GM23248 (cell line): ENCODE measurements around the gene S100A16. TPM values are rescaled to one million over a fixed set of nuclear protein-coding genes. Genes with fewer than 3 reads are reported as not detected.
A peak's percentile ranks its signal among the peaks of the same experiment; 100 is the strongest.

Experiments used
- DNase-seq: peaks from one replicate; pipeline ENCODE4 v3.0.0-alpha.2; 2015
- H2AFZ ChIP-seq: fragments of 200-600 bp; sonication (generic); 2 replicates; pipeline ENCODE4 v1.6.1; 2016; ENCODE audit warnings: antibody characterized with exemption
- H3F3A ChIP-seq: fragments of 200-600 bp; sonication (generic); 2 replicates; pipeline ENCODE4 v1.6.1; 2016; ENCODE audit warnings: mild to moderate bottlenecking, antibody characterized with exemption, mixed run types; ENCODE audit not compliant: insufficient read depth
- H3K27ac ChIP-seq: fragments of 200-600 bp; sonication (generic); 2 replicates; pipeline ENCODE4 v1.5.1; 2016; ENCODE audit warnings: mild to moderate bottlenecking
- H3K27me3 ChIP-seq: fragments of 200-600 bp; sonication (generic); replicated peaks from 2 replicates; pipeline ENCODE4 v1.6.1; 2016; ENCODE audit warnings: mild to moderate bottlenecking; ENCODE audit not compliant: insufficient read depth
- H3K36me3 ChIP-seq: fragments of 200-600 bp; sonication (generic); 2 replicates; pipeline ENCODE4 v1.6.1; 2016; ENCODE audit warnings: low read depth, mild to moderate bottlenecking
- H3K4me1 ChIP-seq: fragments of 200-600 bp; sonication (generic); 2 replicates; pipeline ENCODE4 v1.6.1; 2016; ENCODE audit warnings: mild to moderate bottlenecking; ENCODE audit not compliant: insufficient read depth
- H3K4me2 ChIP-seq: fragments of 200-600 bp; sonication (generic); one replicate; pipeline ENCODE4 v1.6.1; 2016; ENCODE audit warnings: mild to moderate bottlenecking; ENCODE audit not compliant: unreplicated experiment
- H3K4me3 ChIP-seq: fragments of 200-600 bp; sonication (generic); 2 replicates; pipeline ENCODE4 v1.5.1; 2016; ENCODE audit warnings: mild to moderate bottlenecking
- H3K79me2 ChIP-seq: fragments of 200-600 bp; sonication (generic); 2 replicates; pipeline ENCODE4 v1.6.1; 2016; ENCODE audit warnings: mild to moderate bottlenecking; ENCODE audit not compliant: insufficient read depth
- H3K9ac ChIP-seq: fragments of 200-600 bp; sonication (generic); 2 replicates; pipeline ENCODE4 v1.6.1; 2016; ENCODE audit warnings: mild to moderate bottlenecking
- H3K9me2 ChIP-seq: fragments of 200-600 bp; sonication (generic); 2 replicates; pipeline ENCODE4 v1.6.1; 2016; ENCODE audit warnings: mixed run types, mild to moderate bottlenecking, moderate library complexity; ENCODE audit not compliant: insufficient read depth
- H3K9me3 ChIP-seq: fragments of 200-600 bp; sonication (generic); one replicate; pipeline ENCODE4 v1.6.1; 2017; ENCODE audit warnings: low read depth
- H4K20me1 ChIP-seq: fragments of 200-600 bp; sonication (generic); 2 replicates; pipeline ENCODE4 v1.6.0; 2016; ENCODE audit not compliant: insufficient read depth
- EZH2 ChIP-seq: fragments of 200-600 bp; sonication (generic); IDR thresholded peaks from 2 replicates; pipeline ENCODE4 v1.6.1; 2018; ENCODE audit warnings: antibody characterized with exemption, mild to moderate bottlenecking; ENCODE audit not compliant: insufficient read depth, poor library complexity, severe bottlenecking
- EZH2phosphoT487 ChIP-seq: fragments of 200-600 bp; sonication (generic); IDR thresholded peaks from 2 replicates; pipeline ENCODE4 v1.6.1; 2018; ENCODE audit warnings: antibody characterized with exemption, moderate library complexity, mild to moderate bottlenecking, low read depth; ENCODE audit not compliant: insufficient read depth
- WGBS, 2 experiments: methylation state at CpG; one replicate each; pipeline ENCODE4 v1.1.6; 2015 to 2017; ENCODE audit warnings: low lambda C conversion rate in 2 of 2, low coverage in 1 of 2; ENCODE audit errors: missing lambda C conversion rate in 2 of 2; 5-methylcytosine and 5-hydroxymethylcytosine counted together
- in situ Hi-C: fragments of 300-500 bp; cut with MboI; formaldehyde crosslinking; loops from 2 replicates; pipeline ENCODE4 v1.15.0; 2020
- polyA plus RNA-seq: library from polyadenylated mRNA; unstranded; fragments of >200 nt; fragmentation: Nextera tagmentation; extraction: Ambion mirVana; gene quantifications from 2 replicates; pipeline ENCODE4 v1.2.1, GENCODE V29; 2016
- total RNA-seq: library from RNA; depleted of rRNA; stranded (reverse); fragments of >200 nt; shearing (Covaris generic); gene quantifications from 2 replicates; pipeline ENCODE4 v1.2.3, GENCODE V29; 2014

S100A16 gene
- total and polyA plus RNA-seq, 2 experiments from 2014 or later: 615 to 801 TPM

- Histone ChIP-seq H3K9me2 (no peaks in the 10 kb centered on the region), H3K27me3 (no peaks in the 10 kb centered on the region), H2AFZ (no peak overlapping the region), H3K27ac (peak overlapping the region; percentile 23; the same call in 1 of the 2 replicates), H3K4me3 (peak overlapping the region; percentile 85), H3K4me2 (peak overlapping the region; percentile 99), H4K20me1 (no peaks in the 10 kb centered on the region), H3F3A (peaks cover 21% of the 10 kb centered on the region), H3K79me2 (peaks cover 53% of the 10 kb centered on the region), H3K9me3 (no peaks in the 10 kb centered on the region), H3K36me3 (peaks cover 28% of the 10 kb centered on the region), H3K9ac (peak overlapping the region; percentile 29; the same call in 1 of the 2 replicates), H3K4me1 (peaks cover 23% of the 10 kb centered on the region)
- 91 to 94% methylated on average over 10 of the region's 10 CpGs for WGBS, 2 experiments
- DNase-seq: no peak
- in situ Hi-C loops: no loop called here
- TF ChIP-seq EZH2phosphoT487 (no peak), EZH2 (no peak)
Measured at GRCh38 chr1:153624965-153625611, 12.2 kb upstream of the S100A16 start.

GRCh38 chr1:153623101-153623500, 10.2 kb upstream of the S100A16 start:
- Histone ChIP-seq H3K36me3 (peaks cover 39% of the 10 kb centered on the region), H3K79me2 (peaks cover 53% of the 10 kb centered on the region), H3K27me3 (no peaks in the 10 kb centered on the region), H4K20me1 (no peaks in the 10 kb centered on the region), H3K9me3 (no peaks in the 10 kb centered on the region), H2AFZ (no peak overlapping the region), H3K4me1 (peaks cover 24% of the 10 kb centered on the region), H3K27ac (no peak overlapping the region), H3K9ac (no peak overlapping the region), H3K9me2 (no peaks in the 10 kb centered on the region), H3K4me2 (no peak overlapping the region), H3K4me3 (no peak overlapping the region), H3F3A (peaks cover 41% of the 10 kb centered on the region)
- TF ChIP-seq EZH2 (no peak), EZH2phosphoT487 (no peak)
- no peak for DNase-seq
- WGBS, 2 experiments: 92 to 94% methylated on average over 7 of the region's 7 CpGs
- in situ Hi-C loops: no loop called here

DNA sequence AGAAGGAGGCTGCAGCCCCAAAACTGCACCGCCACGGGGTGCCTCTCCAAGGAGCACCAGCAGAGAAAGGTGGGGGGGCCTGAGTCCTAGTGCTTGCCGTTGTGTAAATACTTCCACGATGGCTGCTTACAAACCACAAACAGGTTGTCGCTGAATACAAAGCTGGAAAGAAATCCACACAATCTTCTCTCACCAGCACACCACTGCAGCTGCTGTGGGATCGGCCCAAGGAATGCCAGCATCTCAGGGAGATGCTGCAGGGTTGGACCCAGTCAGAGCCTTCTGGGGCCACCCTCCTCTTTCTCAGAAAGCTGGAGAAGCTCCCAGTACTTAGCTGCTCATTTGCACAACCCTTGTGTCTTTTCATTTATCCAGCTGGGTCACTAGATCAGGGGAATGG, 6.2 kb upstream of the S100A16 start:
- H2AFZ ChIP-seq: no peak overlapping the region
- H3K9ac ChIP-seq: no peak overlapping the region
- no peak overlapping the region for H3K27ac ChIP-seq
- H3K36me3 ChIP-seq: peaks cover 25% of the 10 kb centered on the region
- no peaks in the 10 kb centered on the region for H3K9me2 ChIP-seq
- TF ChIP-seq EZH2phosphoT487: no peak
- TF ChIP-seq EZH2: no peak
- no peak overlapping the region for H3K4me3 ChIP-seq
- no peak for DNase-seq
- no peaks in the 10 kb centered on the region for H4K20me1 ChIP-seq
- WGBS, 2 experiments: 93 to 96% methylated on average over 6 of the region's 6 CpGs
- in situ Hi-C loops: no loop called here
- peaks cover 17% of the 10 kb centered on the region for H3K4me1 ChIP-seq
- no peaks in the 10 kb centered on the region for H3K27me3 ChIP-seq
- H3K79me2 ChIP-seq: peaks cover 26% of the 10 kb centered on the region
- H3K4me2 ChIP-seq: no peak overlapping the region
- peaks cover 52% of the 10 kb centered on the region for H3F3A ChIP-seq
- H3K9me3 ChIP-seq: no peaks in the 10 kb centered on the region

DNA sequence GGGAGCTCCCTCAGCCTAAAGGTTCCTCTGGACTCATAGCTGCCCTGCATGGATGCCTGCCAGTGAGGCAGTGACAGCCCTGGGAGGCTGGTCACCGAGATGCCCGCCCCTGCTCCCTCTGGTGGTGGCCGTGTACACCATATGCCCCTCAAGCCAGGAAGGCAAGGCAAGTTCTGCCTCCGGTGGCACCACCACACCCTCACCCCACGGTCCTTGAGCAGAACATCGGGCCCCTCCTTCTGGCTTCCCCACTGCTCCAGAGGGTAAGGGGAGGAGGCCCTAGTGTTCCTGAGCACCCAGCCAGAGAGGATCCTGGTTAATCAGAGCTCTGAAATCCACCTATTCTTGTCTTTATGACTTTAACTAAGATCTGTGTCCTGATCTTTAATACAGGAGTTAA, 4.7 kb upstream of the S100A16 start:
- in situ Hi-C loops: no loop called here
- H2AFZ ChIP-seq: no peak overlapping the region

GRCh38 chr1:153616917-153617311, 4.0 kb upstream of the S100A16 start:
- TF ChIP-seq EZH2phosphoT487 (no peak), EZH2 (no peak)
- Histone ChIP-seq H3K79me2 (peaks cover 21% of the 10 kb centered on the region), H3K9ac (peak overlapping the region; percentile 39; the same call in 1 of the 2 replicates), H2AFZ (no peak overlapping the region), H3K36me3 (peaks cover 18% of the 10 kb centered on the region), H3K4me1 (peaks cover 20% of the 10 kb centered on the region), H3F3A (peaks cover 44% of the 10 kb centered on the region), H3K4me2 (no peak overlapping the region), H3K9me2 (no peaks in the 10 kb centered on the region), H3K27me3 (no peaks in the 10 kb centered on the region), H4K20me1 (no peaks in the 10 kb centered on the region), H3K4me3 (no peak overlapping the region), H3K9me3 (no peaks in the 10 kb centered on the region), H3K27ac (0 out of 2 replicates have a peak overlapping the region, but pooled peaks have one; percentile 46)
- 51 to 53% methylated on average over 4 to 5 of the region's 5 CpGs for WGBS, 2 experiments
- in situ Hi-C loops: no loop called here
- peak; percentile 40 for DNase-seq

More for the DNA sequence above, 4.7 kb upstream of the S100A16 start:
- peaks cover 44% of the 10 kb centered on the region for H3F3A ChIP-seq
- H3K4me2 ChIP-seq: no peak overlapping the region
- no peak overlapping the region for H3K4me3 ChIP-seq
- peaks cover 21% of the 10 kb centered on the region for H3K36me3 ChIP-seq
- H3K27ac ChIP-seq: peak overlapping the region; percentile 46
- peaks cover 20% of the 10 kb centered on the region for H3K4me1 ChIP-seq
- no peaks in the 10 kb centered on the region for H4K20me1 ChIP-seq
- DNase-seq: peak; percentile 81
- H3K9ac ChIP-seq: peak overlapping the region; percentile 39; the same call in 1 of the 2 replicates
- no peaks in the 10 kb centered on the region for H3K9me3 ChIP-seq
- 40 to 45% methylated on average over 6 of the region's 6 CpGs for WGBS, 2 experiments
- peaks cover 21% of the 10 kb centered on the region for H3K79me2 ChIP-seq
- H3K27me3 ChIP-seq: no peaks in the 10 kb centered on the region
- no peak for TF ChIP-seq EZH2phosphoT487
- TF ChIP-seq EZH2: no peak
- H3K9me2 ChIP-seq: no peaks in the 10 kb centered on the region
